Activated CD4-positive, alpha-beta T cell treated with anti-CD3 and anti-CD28 coated beads for 1 hour (primary cell): Measurements from ENCODE around the gene PGS1.
"Not testable (repeated sequence)": the region's sequence is repeated elsewhere in the genome, so short reads cannot be mapped to it uniquely, and the experiment has no call there.

Experiments used
- DNase-seq: peaks from one replicate; pipeline ENCODE4 v3.0.0-alpha.2; 2020

PGS1 gene

GRCh38 chr17:78378225-78379130, at the start of gene PGS1:
Gene PGS1, plus strand, starts transcription at chr17:78378649. Its CDS starts 17 bp downstream, at chr17:78378666.
- DNase-seq: peak; percentile 77

DNA sequence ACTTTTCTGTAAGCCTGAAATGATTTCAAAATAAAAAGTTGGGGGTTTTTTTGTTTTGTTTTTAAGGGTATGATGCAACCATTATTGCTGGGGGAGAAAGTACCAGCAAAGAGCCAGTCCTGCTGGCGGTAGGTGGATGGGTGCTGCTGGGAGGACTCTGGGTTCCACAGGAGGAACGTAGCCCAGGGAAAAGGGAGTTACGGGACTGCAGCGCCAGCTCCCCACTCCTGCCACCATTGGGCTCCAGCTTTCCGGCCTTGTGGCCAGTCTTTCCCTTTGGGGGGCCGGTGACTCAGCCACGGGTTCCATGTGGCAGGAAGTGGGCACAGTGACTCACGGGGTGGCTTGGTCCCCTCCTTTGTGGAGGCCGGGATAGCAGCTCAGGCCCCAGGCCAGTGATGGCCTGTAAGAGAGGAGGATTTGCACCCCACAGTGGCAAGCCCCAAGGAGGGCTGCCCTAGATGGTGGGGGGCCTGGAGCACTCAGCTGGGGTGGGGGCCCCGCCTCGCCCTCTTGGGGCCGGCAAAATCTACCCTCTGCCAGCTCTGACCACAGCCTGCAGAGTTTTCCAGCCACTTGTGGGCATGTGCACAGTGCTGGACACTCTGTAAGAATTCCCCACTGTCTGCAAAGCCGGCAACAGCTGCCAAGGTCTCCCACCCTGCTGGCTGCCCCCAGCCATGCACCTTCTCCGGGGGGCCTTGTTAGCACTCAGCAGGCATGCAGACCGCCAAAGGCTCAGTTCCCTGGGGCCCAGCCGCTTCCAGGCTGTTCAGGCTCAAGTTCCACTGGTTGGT, 49.0 kb upstream of the PGS1 start:
- DNase-seq: no peak

DNA sequence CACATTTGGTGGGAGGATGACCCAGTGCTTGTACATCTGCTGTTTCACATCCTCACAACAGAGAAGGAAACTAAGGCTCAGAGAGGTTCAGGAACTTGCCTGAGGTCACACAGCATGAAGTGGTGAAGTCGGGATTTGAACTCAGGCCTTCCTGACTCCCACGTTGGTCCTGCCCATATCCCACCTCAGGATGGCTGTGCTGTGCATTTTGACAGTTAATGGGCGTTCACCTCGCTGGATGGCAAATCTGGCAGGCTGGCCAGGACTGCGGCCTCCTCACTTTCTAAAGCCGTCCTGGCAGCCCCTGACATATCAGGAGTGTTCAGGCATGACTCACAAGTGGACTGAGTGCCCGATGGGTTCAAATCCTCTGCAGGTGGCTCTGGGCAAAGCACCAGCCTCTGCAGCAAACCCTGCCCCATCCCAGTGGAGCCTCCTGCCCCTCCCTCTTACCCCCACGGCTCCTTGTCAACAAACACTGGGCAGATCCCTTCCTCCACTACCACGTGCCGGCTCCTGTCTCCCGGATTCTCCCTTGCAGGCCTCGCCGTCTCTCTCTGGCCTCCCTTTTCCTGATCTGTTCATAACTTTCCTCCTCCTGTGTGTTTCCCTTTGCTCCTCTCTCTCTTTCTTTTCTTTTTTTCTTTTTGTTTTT, 47.8 kb upstream of the PGS1 start:
- no peak for DNase-seq

- not testable (repeated sequence) for DNase-seq
Measured at GRCh38 chr17:78331355-78331754, 47.1 kb upstream of the PGS1 start.

DNA sequence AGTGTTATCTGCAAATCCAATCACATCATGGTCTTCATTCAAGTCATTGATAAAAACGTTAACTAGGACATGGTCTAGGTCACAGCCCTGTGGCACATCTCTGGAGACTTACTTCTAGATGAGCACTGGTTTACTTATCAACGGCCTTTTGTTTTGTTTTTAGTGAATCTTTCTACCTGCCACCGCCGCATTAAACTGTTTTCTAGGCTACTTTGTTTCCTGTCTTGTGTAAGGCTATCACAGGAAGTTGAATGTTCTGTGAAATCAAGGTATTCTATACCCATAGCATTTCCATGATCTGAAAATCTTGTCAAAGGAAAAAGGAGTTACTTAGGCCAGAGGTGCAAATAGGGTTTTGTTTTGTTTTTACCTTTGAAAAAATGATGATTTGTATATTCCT, 45.5 kb upstream of the PGS1 start:
- no peak for DNase-seq

- DNase-seq: no peak
Measured at GRCh38 chr17:78335209-78335608, 43.2 kb upstream of the PGS1 start.

DNA sequence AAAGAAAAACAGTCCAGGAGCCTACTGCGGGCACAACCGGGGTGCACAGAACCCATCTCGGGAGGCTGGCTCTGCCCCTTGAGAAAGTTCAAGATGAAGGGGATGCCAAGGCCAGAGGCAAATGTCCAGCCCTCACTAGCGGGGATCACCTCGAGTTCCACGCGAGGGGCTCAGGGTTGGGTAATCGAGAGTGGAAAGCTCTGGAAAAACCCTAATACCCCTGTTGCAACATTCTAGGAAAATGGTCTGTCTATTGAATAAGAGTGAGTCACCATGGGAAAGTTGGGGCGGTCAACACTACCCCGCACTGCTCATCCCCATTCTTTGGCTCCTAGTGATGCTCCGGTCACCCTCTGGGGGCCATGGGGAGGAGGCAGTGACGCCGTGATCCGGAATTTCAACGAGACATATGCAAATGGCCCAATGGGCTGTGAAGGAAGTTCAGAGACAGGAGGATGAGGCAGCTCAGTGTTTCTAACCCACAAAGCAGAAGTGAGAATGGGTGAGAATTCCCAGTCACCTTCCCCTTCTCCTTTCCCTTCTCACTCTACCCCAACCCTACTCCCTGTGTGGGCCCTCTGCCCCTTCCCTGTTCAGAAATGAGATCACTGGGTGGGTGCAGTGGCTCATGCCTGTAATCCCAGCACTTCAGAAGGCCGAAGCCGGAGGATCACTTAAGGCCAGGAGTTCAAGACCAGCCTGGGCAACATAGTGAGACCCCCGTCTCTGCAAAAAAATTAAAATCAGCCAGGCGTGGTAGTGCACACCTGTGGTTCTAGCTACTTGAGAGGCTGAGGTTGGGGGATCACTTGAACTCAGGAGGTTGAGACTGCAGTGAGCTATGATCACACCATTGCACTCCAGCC, 41.0 kb upstream of the PGS1 start:
- DNase-seq: no peak

DNA sequence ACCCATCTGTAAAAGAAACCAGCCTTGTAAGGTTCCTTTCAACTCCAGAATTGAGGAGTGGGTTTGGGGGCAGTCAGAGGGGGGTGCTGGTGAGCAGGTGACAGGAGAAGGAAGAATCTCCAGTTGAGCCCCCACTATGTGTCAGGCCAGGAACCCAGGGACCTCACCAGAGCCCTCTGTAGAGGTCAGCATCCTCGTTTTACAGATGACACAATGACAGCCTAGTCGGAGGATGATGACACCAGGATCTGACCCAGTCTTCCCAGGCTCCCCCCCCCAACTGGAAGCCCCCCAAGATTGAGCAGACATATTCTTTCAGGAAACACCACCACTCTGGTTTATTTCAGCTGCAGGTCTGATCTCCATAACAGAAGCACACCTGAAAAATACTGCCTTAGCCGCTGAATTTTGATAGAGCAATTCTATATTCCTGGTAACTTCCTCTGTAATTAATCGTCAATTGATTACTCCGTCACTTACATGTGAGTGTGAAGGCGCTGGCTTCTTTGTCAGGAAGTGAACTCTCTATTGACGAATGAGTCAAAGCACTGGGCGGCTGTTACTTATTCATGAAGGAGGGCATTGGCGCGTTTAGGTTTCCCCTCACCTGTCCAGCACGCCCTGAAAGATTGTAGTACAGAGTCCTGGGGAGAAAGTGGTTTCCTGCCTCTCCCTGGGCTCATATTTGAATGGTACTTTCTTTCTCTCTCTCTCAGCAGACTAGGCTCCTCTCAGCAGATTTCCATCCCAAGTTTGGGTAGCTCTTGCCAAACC, 39.8 kb upstream of the PGS1 start:
- DNase-seq: no peak

DNA sequence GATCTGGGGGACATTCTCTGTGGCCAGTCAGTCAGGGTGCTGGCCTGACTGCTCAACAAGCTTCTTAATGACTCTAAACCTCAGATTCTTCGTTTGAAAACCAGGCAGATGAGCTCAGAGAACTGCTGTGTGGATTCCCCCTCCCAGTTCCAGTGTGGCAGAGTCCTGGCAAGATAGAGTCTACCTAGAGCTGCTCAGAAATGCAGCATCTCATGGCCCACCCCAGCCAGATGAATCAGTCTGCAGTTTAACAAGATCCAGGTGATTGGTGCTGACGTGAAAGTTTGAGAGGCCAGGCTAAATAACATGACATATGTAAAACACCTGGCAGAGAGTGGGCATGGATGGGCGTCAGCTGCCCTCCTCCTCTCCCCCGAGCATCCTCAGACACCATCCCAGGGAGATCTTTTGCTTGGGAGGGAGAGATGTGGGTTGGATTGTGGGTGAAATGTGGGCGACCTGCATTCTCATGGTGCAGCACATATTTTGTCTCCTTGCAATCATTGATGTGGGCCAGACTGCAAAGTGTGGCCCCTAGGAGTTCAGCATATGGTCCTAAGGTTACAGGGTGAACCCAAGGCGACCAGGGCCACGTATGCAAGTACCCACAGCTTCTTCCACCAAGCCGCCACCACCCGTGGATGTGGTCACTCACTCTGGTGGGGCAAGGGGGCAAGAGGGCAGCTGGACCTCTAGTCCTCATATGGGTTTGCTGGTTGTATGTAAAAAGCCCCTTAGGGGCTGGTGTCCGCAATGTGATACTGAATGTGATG, 38.1 kb upstream of the PGS1 start:
- no peak for DNase-seq

DNA sequence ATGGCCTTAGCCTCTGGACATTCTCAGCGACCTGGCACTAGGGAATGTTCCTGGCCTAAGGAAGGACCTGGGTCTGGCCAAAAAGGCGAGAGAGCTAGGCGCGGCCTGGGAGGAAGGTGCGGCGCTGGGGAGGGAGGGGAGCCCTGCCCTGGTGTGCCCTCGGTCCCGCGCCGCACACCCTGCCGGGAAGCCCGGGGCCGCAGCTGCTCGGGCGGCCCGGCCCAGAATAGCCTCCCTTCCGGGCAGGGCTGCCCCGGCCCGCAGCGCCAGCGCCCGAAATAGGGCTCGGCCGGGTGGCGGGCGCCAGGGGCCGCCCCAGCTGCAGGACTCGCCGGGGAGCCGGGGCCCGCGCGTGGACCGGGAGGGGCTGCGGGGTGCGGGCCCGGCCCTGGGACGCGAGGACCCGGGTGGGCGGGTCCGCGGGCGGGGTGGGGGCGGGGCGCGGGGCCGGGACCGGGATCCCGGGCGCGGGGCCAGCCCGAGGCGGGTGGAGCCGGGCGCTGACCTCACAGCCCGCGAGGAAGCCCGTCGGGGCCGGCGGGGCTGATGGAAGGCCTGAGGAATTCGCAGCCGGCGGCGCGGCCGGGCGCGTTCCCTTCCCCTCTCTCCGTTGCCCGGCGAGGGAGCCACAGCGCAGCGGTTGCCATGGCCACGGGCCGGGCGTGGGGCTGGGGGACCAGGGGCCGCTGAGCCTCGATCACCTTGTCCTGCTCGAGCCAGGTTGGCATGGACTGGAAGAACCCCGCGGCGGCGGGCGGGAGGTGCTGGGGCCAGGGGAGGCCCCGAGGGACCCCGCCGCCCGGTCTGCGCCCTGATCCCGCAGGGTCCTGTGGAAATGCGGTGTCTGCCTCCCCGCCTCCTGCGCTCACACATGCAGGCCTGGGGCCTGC, 36.6 kb upstream of the PGS1 start:
- DNase-seq: no peak

GRCh38 chr17:78342449-78343186, 35.8 kb upstream of the PGS1 start:
- DNase-seq: no peak

DNA sequence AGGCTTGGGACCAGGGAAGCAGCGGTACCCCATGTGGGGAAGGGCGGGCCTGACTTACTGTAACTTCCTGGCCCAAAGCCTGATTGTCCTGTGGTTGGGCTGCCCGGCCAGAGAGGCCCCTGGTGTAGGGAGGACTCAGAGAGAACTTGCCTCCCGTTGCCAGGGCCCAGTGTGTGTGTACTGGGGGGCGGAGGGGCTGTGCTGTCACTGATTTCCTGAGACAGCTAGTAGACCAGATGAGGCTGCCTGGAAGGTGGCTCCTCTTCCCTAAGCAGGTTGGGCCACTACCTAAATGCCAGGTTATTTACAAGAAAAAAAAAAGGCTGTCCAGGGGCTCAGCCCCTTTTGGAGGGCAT, 35.3 kb upstream of the PGS1 start:
- DNase-seq: no peak

DNA sequence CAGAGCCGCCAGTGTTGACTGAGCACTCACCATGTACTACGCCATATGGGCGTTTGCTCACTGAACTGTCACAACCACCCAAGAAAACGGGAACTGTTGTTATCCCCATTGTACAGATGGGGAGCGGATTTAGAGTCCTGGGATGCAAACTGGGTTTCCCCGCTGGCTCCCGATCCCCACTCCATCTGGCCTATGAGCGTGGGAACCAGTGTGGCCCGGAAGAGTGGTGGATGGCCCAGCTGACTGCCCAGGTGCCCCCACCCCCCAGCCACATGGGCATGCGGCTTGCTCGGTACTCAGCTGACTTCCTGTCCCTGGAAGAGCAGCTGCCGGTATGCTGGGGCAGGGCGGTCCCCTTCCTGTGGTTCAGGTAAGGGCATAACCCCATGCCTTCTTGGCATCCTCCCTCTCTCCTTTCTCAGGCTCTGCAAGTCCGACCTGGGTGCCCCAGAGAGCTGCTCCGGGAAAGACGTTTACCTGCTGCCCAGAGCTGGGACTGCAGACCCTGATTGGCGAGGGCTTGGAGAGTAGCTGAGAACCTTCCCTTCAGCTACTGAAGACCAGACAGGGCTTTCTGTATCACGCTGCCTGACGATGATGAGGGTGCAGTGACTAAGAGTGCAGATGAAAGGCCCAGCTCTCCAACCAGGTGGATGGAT, 34.8 kb upstream of the PGS1 start:
- DNase-seq: peak; percentile 54

GRCh38 chr17:78344666-78345065, 33.8 kb upstream of the PGS1 start:
- DNase-seq: no peak

DNA sequence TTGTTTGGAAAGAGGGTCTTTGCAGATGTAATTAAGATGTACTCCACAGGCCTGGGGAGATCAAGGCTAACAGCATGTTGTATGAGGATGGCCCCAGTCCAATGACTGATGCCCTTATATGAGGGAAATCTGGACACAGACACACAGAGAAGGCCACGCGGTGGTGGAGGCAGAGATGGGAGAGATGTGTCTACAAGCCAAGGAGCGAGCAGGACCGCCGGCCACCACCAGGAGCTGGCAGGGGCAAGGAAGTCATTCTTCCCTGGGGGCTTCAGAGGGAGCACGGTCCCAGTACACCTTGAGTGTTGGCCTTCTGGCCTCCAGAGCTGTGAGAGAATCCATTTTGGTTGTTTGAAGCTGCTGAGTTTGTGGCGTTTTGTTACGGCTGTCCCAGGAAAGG, 33.3 kb upstream of the PGS1 start:
- no peak for DNase-seq

GRCh38 chr17:78345791-78346494, 32.5 kb upstream of the PGS1 start:
- no peak for DNase-seq

DNA sequence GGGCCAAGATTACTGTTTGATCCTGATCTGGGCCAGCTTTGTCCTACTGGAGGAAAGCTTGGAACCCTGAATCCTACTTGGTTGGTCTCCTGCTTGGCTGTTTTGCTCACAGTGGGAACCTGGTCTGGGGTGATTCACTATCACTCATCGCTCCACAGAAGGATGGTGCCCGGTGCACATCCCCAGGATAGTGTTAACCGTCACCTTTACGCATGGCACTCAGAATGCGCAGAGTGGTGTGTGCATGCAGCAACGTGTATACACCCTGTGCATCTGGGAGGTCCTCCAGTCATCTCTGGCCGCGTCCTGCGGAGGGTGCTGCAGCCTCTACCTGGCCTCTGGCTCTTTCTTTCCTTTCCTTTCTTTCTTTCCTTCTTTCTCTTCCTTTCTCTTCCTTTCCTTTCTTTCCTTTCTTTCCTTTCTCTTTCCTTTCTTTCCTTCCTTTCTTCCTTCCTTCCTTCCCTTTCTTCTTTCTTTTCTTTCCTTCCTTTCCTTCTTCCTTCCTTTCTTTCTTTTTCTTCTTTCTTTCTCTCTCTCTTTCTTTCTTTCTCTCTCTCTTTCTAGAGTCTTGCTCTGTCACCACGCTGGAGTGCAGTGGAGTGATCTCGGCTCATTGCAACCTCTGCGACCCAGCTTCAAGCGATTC, 31.7 kb upstream of the PGS1 start:
- DNase-seq: no peak
